AML-193 (cell line): ENCODE results near the gene TBC1D22A.

Experiments
- DNase-seq, 2 experiments: peaks; one replicate each; lab custom pipeline; 2025; lab: John Stamatoyannopoulos, UW

The TBC1D22A gene

GRCh38 chr22:46887978-46888377 lies 125.5 kb downstream of the TBC1D22A start:
- DNase-seq, result no peak

- no peak for DNase-seq
Observed at GRCh38 chr22:46890819-46891218, 128.4 kb downstream of the TBC1D22A start.

- DNase-seq, result no peak
Observed at GRCh38 chr22:46891382-46891951, 129.0 kb downstream of the TBC1D22A start.

GRCh38 chr22:46892866-46893265 lies 130.4 kb downstream of the TBC1D22A start:
- DNase-seq, result no peak

GRCh38 chr22:46893281-46894020 lies 131.0 kb downstream of the TBC1D22A start:
- no peak for DNase-seq

GRCh38 chr22:46894081-46894671 lies 131.7 kb downstream of the TBC1D22A start:
- no peak for DNase-seq

- DNase-seq, result no peak
Observed at GRCh38 chr22:46894851-46895640, 132.6 kb downstream of the TBC1D22A start.

- DNase-seq, result no peak
Observed at GRCh38 chr22:46895753-46896152, 133.3 kb downstream of the TBC1D22A start.

GRCh38 chr22:46896166-46896565 lies 133.7 kb downstream of the TBC1D22A start:
- DNase-seq, result no peak

- DNase-seq, result no peak
Observed at GRCh38 chr22:46896568-46897245, 134.3 kb downstream of the TBC1D22A start.

- DNase-seq, result no peak
Observed at GRCh38 chr22:46897246-46897623, 134.8 kb downstream of the TBC1D22A start.

GRCh38 chr22:46900549-46900948 lies 138.1 kb downstream of the TBC1D22A start:
- DNase-seq, result no peak

- DNase-seq, result no peak
Observed at GRCh38 chr22:46902436-46902835, 140.0 kb downstream of the TBC1D22A start.

- no peak for DNase-seq
Observed at GRCh38 chr22:46902998-46903916, 140.8 kb downstream of the TBC1D22A start.

- DNase-seq, result no peak
Observed at GRCh38 chr22:46905415-46905814, 143.0 kb downstream of the TBC1D22A start.

GRCh38 chr22:46905834-46906233 lies 143.4 kb downstream of the TBC1D22A start:
- DNase-seq, result no peak

GRCh38 chr22:46906326-46907045 lies 144.0 kb downstream of the TBC1D22A start:
- no peak for DNase-seq

GRCh38 chr22:46907241-46908215 lies 145.1 kb downstream of the TBC1D22A start:
- no peak for DNase-seq

- no peak for DNase-seq
Observed at GRCh38 chr22:46908641-46909107, 146.2 kb downstream of the TBC1D22A start.
